Measurements from ENCODE around the gene EML3. TPM values are rescaled to one million over a fixed set of nuclear protein-coding genes. Genes with fewer than 3 reads are reported as not detected.

Gene EML3
- total RNA-seq, 1 donor from 2014 or later = 29.7 TPM

GRCh38 chr11:62602141-62603071, 10.2 kb downstream of the EML3 start:
- TF ChIP-seq CTCF (conservative IDR thresholded peaks at IDR 0.05; ENCODE audit: low read depth, low read length) = no peak
- no peak for DNase-seq (ENCODE audit: low read depth)
- H3K4me3 ChIP-seq (ENCODE audit: low read depth, low read length) = peak overlapping the region; percentile 84

- H3K4me3 ChIP-seq (ENCODE audit: low read depth, low read length) = peak within 1 kb of the TSS; percentile 84
- DNase-seq (ENCODE audit: low read depth) = peak; percentile 78
- TF ChIP-seq CTCF (conservative IDR thresholded peaks at IDR 0.05; ENCODE audit: low read depth, low read length) = no peak
Measured at GRCh38 chr11:62601372-62602140, 11.0 kb downstream of the EML3 start, which contains the start of gene MTA2. TSS of gene MTA2 (minus strand) at chr11:62601865. CDS start at chr11:62601450, 415 bp downstream.

GRCh38 chr11:62601122-62601371, 11.5 kb downstream of the EML3 start:
- no peak for TF ChIP-seq CTCF (conservative IDR thresholded peaks at IDR 0.05; ENCODE audit: low read depth, low read length)
- peak overlapping the region; percentile 84 for H3K4me3 ChIP-seq (ENCODE audit: low read depth, low read length)
- no peak for DNase-seq (ENCODE audit: low read depth)

GRCh38 chr11:62600367-62601121, 12.0 kb downstream of the EML3 start:
- no peak for DNase-seq (ENCODE audit: low read depth)
- no peak for TF ChIP-seq CTCF (conservative IDR thresholded peaks at IDR 0.05; ENCODE audit: low read depth, low read length)

GRCh38 chr11:62599901-62600300, 12.7 kb downstream of the EML3 start:
- TF ChIP-seq CTCF (conservative IDR thresholded peaks at IDR 0.05; ENCODE audit: low read depth, low read length) = no peak
- DNase-seq (ENCODE audit: low read depth) = no peak

More at GRCh38 chr11:62600367-62601121, 12.0 kb downstream of the EML3 start:
- peak overlapping the region; percentile 84 for H3K4me3 ChIP-seq (ENCODE audit: low read depth, low read length)

GRCh38 chr11:62599069-62599696, 13.4 kb downstream of the EML3 start:
- peak overlapping the region; percentile 84 for H3K4me3 ChIP-seq (ENCODE audit: low read depth, low read length)
- TF ChIP-seq CTCF (conservative IDR thresholded peaks at IDR 0.05; ENCODE audit: low read depth, low read length) = no peak
- DNase-seq (ENCODE audit: low read depth) = no peak

More at GRCh38 chr11:62599901-62600300, 12.7 kb downstream of the EML3 start:
- H3K4me3 ChIP-seq (ENCODE audit: low read depth, low read length) = peak overlapping the region; percentile 84

All from epithelial cell of proximal tubule (primary cell).